ENCODE data around the gene MEIKIN. TPM values are rescaled to one million over a fixed set of nuclear protein-coding genes. Genes with fewer than 3 reads are reported as not detected.
"Not testable (repeated sequence)": the region's sequence is repeated elsewhere in the genome, so short reads cannot be mapped to it uniquely, and the experiment has no call there.

MEIKIN gene
- total RNA-seq, 1 experiment from 2014 or later = not detected

DNA sequence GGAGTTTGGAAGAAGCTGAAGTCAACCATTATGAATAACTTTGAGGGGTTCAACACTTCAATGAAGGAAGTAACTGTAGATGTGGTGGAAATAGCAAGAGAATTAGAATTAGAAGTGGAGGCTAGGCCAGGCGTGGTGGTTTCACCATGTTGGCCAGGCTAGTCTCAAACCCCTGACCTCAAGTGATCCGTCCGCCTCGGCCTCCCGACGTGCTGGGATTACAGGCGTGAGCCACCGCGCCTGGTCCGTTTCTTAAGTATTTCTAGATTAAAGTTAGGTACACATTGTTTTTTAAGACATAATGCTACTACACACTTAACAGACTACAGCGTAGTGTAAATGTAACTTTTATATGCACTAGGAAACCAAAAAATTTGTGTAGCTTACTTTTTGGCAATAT is 162.7 kb downstream of the MEIKIN start:
- no peak overlapping the region for H4K5ac ChIP-seq (ENCODE audit: insufficient read length, low read depth, low read length)
- DNase-seq = no peak
- H3K4me1 ChIP-seq (ENCODE audit: insufficient read depth, low read length) = no peaks in the 10 kb centered on the region
- no peaks in the 10 kb centered on the region for H3K23me2 ChIP-seq (ENCODE audit: insufficient read length, low read depth, low read length, poor library complexity, severe bottlenecking)
- H3T11ph ChIP-seq (ENCODE audit: low read length) = no peak overlapping the region
- H4K20me1 ChIP-seq (ENCODE audit: control insufficient read depth, insufficient read depth, insufficient read length) = no peaks in the 10 kb centered on the region
- H2AK5ac ChIP-seq (ENCODE audit: insufficient read length, low read length) = no peak overlapping the region
- H3K4me2 ChIP-seq (ENCODE audit: insufficient read depth, insufficient read length, low read length) = no peak overlapping the region
- no peak overlapping the region for H3K9ac ChIP-seq (ENCODE audit: extremely low read depth, insufficient read length, low read length)
- H2BK120ac ChIP-seq (ENCODE audit: low read depth, low read length, poor library complexity, severe bottlenecking) = no peak overlapping the region
- Mint-ChIP-seq H3K4me3 (no peak overlapping the region), H3K27ac (no peak overlapping the region), H3K9me3 (no peaks in the 10 kb centered on the region), H3K4me1 (peaks cover 10 to 14% of the 10 kb centered on the region in 2 experiments), H3K27me3 (ENCODE audit: low read depth) (no peaks in the 10 kb centered on the region), H3K36me3 (ENCODE audit: insufficient read depth in 1 of 3, low read depth in 3 of 3) (peaks cover 0 to 7% (median 0%) of the 10 kb centered on the region in 3 experiments; a peak in 1 of 7 replicates)
- peaks cover 2% of the 10 kb centered on the region; the same call in 1 of the 2 replicates for H3K79me2 ChIP-seq (ENCODE audit: insufficient read depth, low read length)
- H3K27me3 ChIP-seq (ENCODE audit: insufficient read depth, low read length) = no peaks in the 10 kb centered on the region
- H3K14ac ChIP-seq (ENCODE audit: insufficient read depth, low read length) = no peak overlapping the region
- H3K18ac ChIP-seq (ENCODE audit: insufficient read length, low read depth, low read length) = no peak overlapping the region
- no CpG with 5 or more reads among the region's 11 CpGs for WGBS (ENCODE audit: extremely low coverage, insufficient read length, low lambda C conversion rate)
- H3K27ac ChIP-seq (ENCODE audit: insufficient read length, low read depth, low read length) = no peak overlapping the region
- H3K56ac ChIP-seq (ENCODE audit: insufficient read length, low read depth, low read length) = no peak overlapping the region
- H2BK12ac ChIP-seq (ENCODE audit: insufficient read length, low read depth, low read length) = no peak overlapping the region
- no peak overlapping the region for H4K91ac ChIP-seq (ENCODE audit: insufficient read length, low read depth, low read length)
- H2BK15ac ChIP-seq (ENCODE audit: low read depth, low read length) = no peak overlapping the region
- no peak overlapping the region for H2BK20ac ChIP-seq (ENCODE audit: low read depth, low read length, poor library complexity, severe bottlenecking)
- no peak overlapping the region for H2AFZ ChIP-seq (ENCODE audit: low read length)
- H2BK5ac ChIP-seq (ENCODE audit: insufficient read length, low read length) = no peak overlapping the region
- H3K79me1 ChIP-seq (ENCODE audit: insufficient read depth, low read depth, low read length, poor library complexity, severe bottlenecking) = peaks cover 8% of the 10 kb centered on the region
- no peak overlapping the region for H4K8ac ChIP-seq (replicated peaks; ENCODE audit: insufficient read length, low read depth, low read length)
- H3K4ac ChIP-seq (ENCODE audit: low read depth, low read length) = no peak overlapping the region
- no peak overlapping the region for H3K23ac ChIP-seq (ENCODE audit: insufficient read length, low read depth, low read length)
- no peaks in the 10 kb centered on the region for H3K9me3 ChIP-seq (ENCODE audit: control insufficient read depth, low read depth, low read length)
- TF ChIP-seq, protein P1, sequence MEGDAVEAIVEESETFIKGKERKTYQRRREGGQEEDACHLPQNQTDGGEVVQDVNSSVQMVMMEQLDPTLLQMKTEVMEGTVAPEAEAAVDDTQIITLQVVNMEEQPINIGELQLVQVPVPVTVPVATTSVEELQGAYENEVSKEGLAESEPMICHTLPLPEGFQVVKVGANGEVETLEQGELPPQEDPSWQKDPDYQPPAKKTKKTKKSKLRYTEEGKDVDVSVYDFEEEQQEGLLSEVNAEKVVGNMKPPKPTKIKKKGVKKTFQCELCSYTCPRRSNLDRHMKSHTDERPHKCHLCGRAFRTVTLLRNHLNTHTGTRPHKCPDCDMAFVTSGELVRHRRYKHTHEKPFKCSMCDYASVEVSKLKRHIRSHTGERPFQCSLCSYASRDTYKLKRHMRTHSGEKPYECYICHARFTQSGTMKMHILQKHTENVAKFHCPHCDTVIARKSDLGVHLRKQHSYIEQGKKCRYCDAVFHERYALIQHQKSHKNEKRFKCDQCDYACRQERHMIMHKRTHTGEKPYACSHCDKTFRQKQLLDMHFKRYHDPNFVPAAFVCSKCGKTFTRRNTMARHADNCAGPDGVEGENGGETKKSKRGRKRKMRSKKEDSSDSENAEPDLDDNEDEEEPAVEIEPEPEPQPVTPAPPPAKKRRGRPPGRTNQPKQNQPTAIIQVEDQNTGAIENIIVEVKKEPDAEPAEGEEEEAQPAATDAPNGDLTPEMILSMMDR (conservative IDR thresholded peaks at IDR 0.05) = no peak

DNA sequence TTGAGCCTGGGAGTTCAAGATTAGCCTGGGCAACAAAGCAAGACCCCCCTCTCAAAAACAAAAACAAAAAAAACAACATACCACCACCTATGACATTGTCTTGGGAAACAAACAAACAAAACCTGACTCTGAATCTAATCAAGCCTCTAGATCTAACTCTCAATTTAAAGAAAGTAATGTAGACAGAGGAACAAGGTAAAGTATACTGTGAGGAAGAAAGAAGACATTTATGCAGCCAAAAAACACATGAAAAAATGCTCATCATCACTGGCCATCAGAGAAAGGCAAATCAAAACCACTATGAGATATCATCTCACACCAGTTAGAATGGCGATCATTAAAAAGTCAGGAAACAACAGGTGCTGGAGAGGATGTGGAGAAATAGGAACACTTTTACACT is 167.3 kb downstream of the MEIKIN start:
- H3K9ac ChIP-seq (ENCODE audit: extremely low read depth, insufficient read length, low read length); H3K56ac ChIP-seq (ENCODE audit: insufficient read length, low read depth, low read length); H3K4me1 ChIP-seq (ENCODE audit: insufficient read depth, low read length); H3K27me3 ChIP-seq (ENCODE audit: insufficient read depth, low read length); H3K23ac ChIP-seq (ENCODE audit: insufficient read length, low read depth, low read length); H2BK20ac ChIP-seq (ENCODE audit: low read depth, low read length, poor library complexity, severe bottlenecking); H3K79me2 ChIP-seq (ENCODE audit: insufficient read depth, low read length); H2AFZ ChIP-seq (ENCODE audit: low read length); H4K8ac ChIP-seq (replicated peaks; ENCODE audit: insufficient read length, low read depth, low read length); H2BK5ac ChIP-seq (ENCODE audit: insufficient read length, low read length); H3K79me1 ChIP-seq (ENCODE audit: insufficient read depth, low read depth, low read length, poor library complexity, severe bottlenecking); H3K27me3 Mint-ChIP-seq (ENCODE audit: low read depth); H3K4me3 Mint-ChIP-seq; H3K27ac Mint-ChIP-seq; H3K18ac ChIP-seq (ENCODE audit: insufficient read length, low read depth, low read length); H2BK120ac ChIP-seq (ENCODE audit: low read depth, low read length, poor library complexity, severe bottlenecking); H3K23me2 ChIP-seq (ENCODE audit: insufficient read length, low read depth, low read length, poor library complexity, severe bottlenecking); H2BK12ac ChIP-seq (ENCODE audit: insufficient read length, low read depth, low read length); H3K9me3 ChIP-seq (ENCODE audit: control insufficient read depth, low read depth, low read length); H3T11ph ChIP-seq (ENCODE audit: low read length); H3K36me3 Mint-ChIP-seq (ENCODE audit: insufficient read depth in 1 of 3, low read depth in 3 of 3); H2BK15ac ChIP-seq (ENCODE audit: low read depth, low read length); H3K4ac ChIP-seq (ENCODE audit: low read depth, low read length); H3K4me2 ChIP-seq (ENCODE audit: insufficient read depth, insufficient read length, low read length); H3K14ac ChIP-seq (ENCODE audit: insufficient read depth, low read length); H3K4me1 Mint-ChIP-seq; H3K27ac ChIP-seq (ENCODE audit: insufficient read length, low read depth, low read length); H4K5ac ChIP-seq (ENCODE audit: insufficient read length, low read depth, low read length); DNase-seq; H4K20me1 ChIP-seq (ENCODE audit: control insufficient read depth, insufficient read depth, insufficient read length); H2AK5ac ChIP-seq (ENCODE audit: insufficient read length, low read length); H3K9me3 Mint-ChIP-seq; H4K91ac ChIP-seq (ENCODE audit: insufficient read length, low read depth, low read length): not testable (repeated sequence)
- no CpG with 5 or more reads among the region's 1 CpG for WGBS (ENCODE audit: extremely low coverage, insufficient read length, low lambda C conversion rate)

Measured in H9 (cell line).